ENCODE data around the gene OLIG3.

DNA sequence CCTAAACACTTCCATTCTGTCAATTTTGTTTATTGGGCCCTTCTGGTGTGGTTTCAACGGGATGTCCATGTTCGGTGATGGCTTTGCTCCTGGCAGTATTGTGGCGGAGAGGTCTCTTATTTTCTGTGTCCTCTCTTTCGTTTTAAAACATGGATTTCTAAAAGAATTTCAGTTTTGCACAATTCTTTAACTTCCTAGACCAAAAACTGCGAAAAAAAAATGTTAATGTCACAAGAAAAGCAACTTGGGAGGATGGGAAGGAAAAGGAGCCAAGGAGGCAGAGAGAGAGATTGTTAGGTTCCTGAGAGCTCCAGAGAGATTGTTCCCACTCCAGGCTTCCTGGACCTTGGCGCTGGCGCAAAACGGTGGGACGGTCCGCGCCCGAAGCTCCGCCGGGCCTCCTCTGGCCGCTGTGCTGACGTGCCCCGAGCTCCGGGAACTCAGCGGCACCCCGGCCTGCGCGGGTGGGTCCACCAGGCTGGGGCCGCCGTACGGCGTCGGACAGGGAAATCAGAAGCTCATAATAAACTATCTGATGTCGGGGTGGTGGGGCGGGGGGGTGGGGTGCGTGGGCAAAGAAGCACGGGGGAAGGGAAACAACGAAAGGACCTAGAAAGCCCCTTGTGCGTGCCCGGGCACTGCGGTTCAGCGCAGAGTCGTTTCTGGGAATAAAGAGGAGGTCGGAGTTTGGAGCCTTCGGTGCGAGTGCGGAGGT is 951 bp upstream of the OLIG3 start:
- TF ChIP-seq POLR2A (IDR thresholded peaks at IDR 0.05) = no peak
- no peak for TF ChIP-seq CTCF (IDR thresholded peaks at IDR 0.05)

All from uterus (tissue), 2 donors.